Nephron progenitor cell (in vitro differentiated cells): ENCODE results near the gene LCT.
A peak's percentile ranks its signal among the peaks of the same experiment; 100 is the strongest.

ENCODE experiments used
- DNase-seq: peaks from one replicate; pipeline ENCODE4 v3.0.0; 2021
- H3K27ac Mint-ChIP-seq: 2 replicates; pipeline ENCODE4 v1.8.0; 2021; ENCODE audit warnings: mild to moderate bottlenecking, moderate library complexity, mixed read lengths
- H3K27me3 Mint-ChIP-seq: 2 replicates; pipeline ENCODE4 v1.8.0; 2021; ENCODE audit warnings: mild to moderate bottlenecking, low read depth, mixed read lengths; ENCODE audit not compliant: poor library complexity
- H3K36me3 Mint-ChIP-seq: 2 replicates; pipeline ENCODE4 v1.8.0; 2021; ENCODE audit warnings: low read depth, mixed read lengths
- H3K4me1 Mint-ChIP-seq: 2 replicates; pipeline ENCODE4 v1.8.0; 2021; ENCODE audit warnings: mixed read lengths
- H3K4me3 Mint-ChIP-seq: 2 replicates; pipeline ENCODE4 v1.8.0; 2021; ENCODE audit warnings: mild to moderate bottlenecking, moderate library complexity, mixed read lengths
- H3K9me3 Mint-ChIP-seq: 2 replicates; pipeline ENCODE4 v1.8.0; 2021; ENCODE audit warnings: mild to moderate bottlenecking, moderate library complexity, mixed read lengths
- CTCF ChIP-seq: fragments of 200-600 bp; sonication (generic); IDR thresholded peaks from 2 replicates; pipeline ENCODE4 v1.5.0; 2021; ENCODE audit warnings: antibody characterized with exemption

LCT gene

GRCh38 chr2:135762022-135762421 lies 75.0 kb downstream of the LCT start:
- H3K27ac Mint-ChIP-seq: no peak overlapping the region
- TF ChIP-seq CTCF: no peak
- no peak overlapping the region for H3K4me3 Mint-ChIP-seq
- DNase-seq: no peak
- H3K4me1 Mint-ChIP-seq: no peaks in the 10 kb centered on the region
- peaks cover 84% of the 10 kb centered on the region for H3K36me3 Mint-ChIP-seq
- no peaks in the 10 kb centered on the region for H3K27me3 Mint-ChIP-seq
- H3K9me3 Mint-ChIP-seq: peaks cover 6% of the 10 kb centered on the region

GRCh38 chr2:135756692-135757091 lies 80.3 kb downstream of the LCT start:
- peaks cover 92% of the 10 kb centered on the region for H3K36me3 Mint-ChIP-seq
- H3K27me3 Mint-ChIP-seq: no peaks in the 10 kb centered on the region
- TF ChIP-seq CTCF: no peak

DNA sequence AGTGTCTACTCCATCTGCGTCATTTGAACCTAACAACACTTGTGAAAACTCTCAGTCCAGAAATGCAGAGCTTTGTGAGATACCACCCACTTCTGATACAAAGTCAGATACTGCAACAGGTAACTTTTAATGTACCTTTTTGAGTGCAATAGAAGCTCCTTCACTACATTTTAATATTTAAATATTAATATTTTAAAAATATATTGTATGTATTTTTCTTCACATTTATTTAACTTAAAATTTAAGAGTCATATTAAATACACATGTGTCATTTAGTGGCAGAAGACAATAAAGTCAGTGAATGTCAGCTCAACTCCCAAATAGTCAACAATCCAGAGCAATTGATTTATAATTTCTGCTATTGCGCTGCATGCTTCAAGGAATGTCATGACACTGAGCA lies 81.4 kb downstream of the LCT start:
- Mint-ChIP-seq H3K4me3 (no peak overlapping the region), H3K9me3 (peaks cover 40% of the 10 kb centered on the region), H3K4me1 (no peaks in the 10 kb centered on the region), H3K36me3 (peaks cover 93% of the 10 kb centered on the region), H3K27me3 (no peaks in the 10 kb centered on the region), H3K27ac (no peak overlapping the region)
- TF ChIP-seq CTCF: no peak
- DNase-seq: no peak

More at GRCh38 chr2:135756692-135757091, 80.3 kb downstream of the LCT start:
- Mint-ChIP-seq H3K9me3 (peaks cover 40% of the 10 kb centered on the region), H3K4me1 (no peaks in the 10 kb centered on the region), H3K27ac (no peak overlapping the region), H3K4me3 (no peak overlapping the region)
- DNase-seq: no peak

- no peak for TF ChIP-seq CTCF
- Mint-ChIP-seq H3K27ac (no peak overlapping the region), H3K9me3 (peaks cover 4% of the 10 kb centered on the region), H3K4me3 (peak overlapping the region; percentile 27), H3K27me3 (no peaks in the 10 kb centered on the region), H3K4me1 (peaks cover 29% of the 10 kb centered on the region), H3K36me3 (peaks cover 68% of the 10 kb centered on the region)
- no peak for DNase-seq
Measured at GRCh38 chr2:135745545-135745944, 91.4 kb downstream of the LCT start.

DNA sequence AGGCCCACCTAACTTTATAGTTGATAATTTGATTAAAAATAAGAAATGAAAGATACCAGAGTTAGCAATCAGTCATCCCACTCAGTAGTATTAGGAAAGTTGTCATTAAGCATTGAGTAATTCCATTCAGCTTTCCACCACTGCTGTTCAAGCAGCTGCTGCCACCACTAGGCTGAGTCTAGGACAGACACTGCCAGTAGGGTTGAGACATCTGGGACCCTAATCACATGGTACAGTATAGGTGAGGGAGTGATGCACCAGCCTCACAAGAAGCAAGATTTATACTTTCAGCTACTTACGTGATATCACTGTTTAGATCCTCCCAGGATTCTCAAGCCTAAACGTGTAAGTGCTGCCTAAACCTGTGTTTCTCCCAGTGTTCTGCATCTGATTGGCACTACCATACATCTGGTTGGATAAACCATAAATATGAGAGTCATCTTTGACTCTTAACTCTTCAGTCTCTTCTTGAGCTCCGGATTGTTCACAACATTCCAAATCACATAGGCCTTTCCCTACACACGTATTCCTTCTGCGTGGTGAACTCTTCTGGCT lies 92.1 kb downstream of the LCT start:
- no peak for DNase-seq
- peaks cover 4% of the 10 kb centered on the region for H3K9me3 Mint-ChIP-seq
- peaks cover 29% of the 10 kb centered on the region for H3K4me1 Mint-ChIP-seq
- H3K4me3 Mint-ChIP-seq: peak overlapping the region; percentile 97
- peaks cover 61% of the 10 kb centered on the region for H3K36me3 Mint-ChIP-seq
- no peaks in the 10 kb centered on the region for H3K27me3 Mint-ChIP-seq
- TF ChIP-seq CTCF: no peak
- no peak overlapping the region for H3K27ac Mint-ChIP-seq

- peaks cover 52% of the 10 kb centered on the region for H3K36me3 Mint-ChIP-seq
- peaks cover 4% of the 10 kb centered on the region for H3K9me3 Mint-ChIP-seq
- H3K27me3 Mint-ChIP-seq: no peaks in the 10 kb centered on the region
- peak overlapping the region; percentile 97 for H3K4me3 Mint-ChIP-seq
- H3K4me1 Mint-ChIP-seq: peaks cover 29% of the 10 kb centered on the region
- TF ChIP-seq CTCF: no peak
- H3K27ac Mint-ChIP-seq: no peak overlapping the region
- DNase-seq: no peak
Measured at GRCh38 chr2:135743860-135744259, 93.1 kb downstream of the LCT start.
